Fibroblast of skin of scalp (primary cell): Measurements from ENCODE around the gene TMEM62.
A peak's percentile ranks its signal among the peaks of the same experiment; 100 is the strongest.
"Not testable (repeated sequence)": the region's sequence is repeated elsewhere in the genome, so short reads cannot be mapped to it uniquely, and the experiment has no call there.

Experiments
- DNase-seq: peaks from one replicate; pipeline ENCODE4 v3.0.0-alpha.2; 2013

Gene TMEM62

GRCh38 chr15:43184407-43185124 lies 51.2 kb downstream of the TMEM62 start:
- DNase-seq: no peak

GRCh38 chr15:43185157-43186002 lies 52.0 kb downstream of the TMEM62 start, which contains the start of gene CCNDBP1:
CCNDBP1 (plus strand) TSS chr15:43185403; CDS start chr15:43185499, 96 bp downstream.
- peak; percentile 81 for DNase-seq

- DNase-seq: no peak
Measured at GRCh38 chr15:43186003-43186353, 52.6 kb downstream of the TMEM62 start.

GRCh38 chr15:43187544-43188155 lies 54.3 kb downstream of the TMEM62 start:
- peak; percentile 61 for DNase-seq

- DNase-seq: no peak
Measured at GRCh38 chr15:43189296-43189695, 55.9 kb downstream of the TMEM62 start.

- no peak for DNase-seq
Measured at GRCh38 chr15:43190178-43190577, 56.8 kb downstream of the TMEM62 start.

GRCh38 chr15:43193710-43194109 lies 60.3 kb downstream of the TMEM62 start:
- no peak for DNase-seq

GRCh38 chr15:43194795-43195194 lies 61.4 kb downstream of the TMEM62 start:
- DNase-seq: peak; percentile 55

- DNase-seq: no peak
Measured at GRCh38 chr15:43196760-43197548, 63.6 kb downstream of the TMEM62 start.

GRCh38 chr15:43197773-43198172 lies 64.4 kb downstream of the TMEM62 start:
- DNase-seq: not testable (repeated sequence)

GRCh38 chr15:43198556-43198955 lies 65.2 kb downstream of the TMEM62 start:
- DNase-seq: not testable (repeated sequence)

GRCh38 chr15:43198992-43199391 lies 65.6 kb downstream of the TMEM62 start:
- DNase-seq: no peak

GRCh38 chr15:43199945-43200488 lies 66.6 kb downstream of the TMEM62 start:
- DNase-seq: no peak

GRCh38 chr15:43204016-43204901 lies 70.9 kb downstream of the TMEM62 start:
- peak; percentile 78 for DNase-seq

- no peak for DNase-seq
Measured at GRCh38 chr15:43206054-43206453, 72.7 kb downstream of the TMEM62 start.

- DNase-seq: no peak
Measured at GRCh38 chr15:43207024-43207423, 73.6 kb downstream of the TMEM62 start.

GRCh38 chr15:43208052-43209002 lies 74.9 kb downstream of the TMEM62 start:
- no peak for DNase-seq

- DNase-seq: no peak
Measured at GRCh38 chr15:43209059-43209824, 75.9 kb downstream of the TMEM62 start.

- no peak for DNase-seq
Measured at GRCh38 chr15:43210172-43210745, 76.9 kb downstream of the TMEM62 start.
